Measurements from ENCODE around the gene CTDSPL2.

- no peak for TF ChIP-seq MAFK (IDR thresholded peaks at IDR 0.05; ENCODE audit: partially characterized antibody)
- TF ChIP-seq POLR2A (IDR thresholded peaks at IDR 0.05; ENCODE audit: low read length), result no peak
- no peak for TF ChIP-seq JUNB (IDR thresholded peaks at IDR 0.05)
These were observed 16.1 kb downstream of the CTDSPL2 start for GRCh38 chr15:44443515-44443914.
